ENCODE results near the gene DNAH2. TPM values are rescaled to one million over a fixed set of nuclear protein-coding genes. Genes with fewer than 3 reads are reported as not detected.

DNAH2 gene
- total RNA-seq, 2 experiments from 2014 or later = not detected

- Histone ChIP-seq H3K4me3 (ENCODE audit: low read depth, low read length, poor library complexity, severe bottlenecking) (no peak overlapping the region), H3K36me3 (ENCODE audit: insufficient read depth, low read length) (no peaks in the 10 kb centered on the region), H3K9me3 (ENCODE audit: low read length) (no peaks in the 10 kb centered on the region), H3K4me1 (ENCODE audit: insufficient read depth, low read length, poor library complexity, severe bottlenecking) (no peaks in the 10 kb centered on the region), H3K27ac (ENCODE audit: low read depth, low read length, poor library complexity, severe bottlenecking) (no peak overlapping the region), H2AFZ (ENCODE audit: low read length) (no peak overlapping the region), H4K20me1 (ENCODE audit: insufficient read depth, low read length) (no peaks in the 10 kb centered on the region), H3K4me2 (ENCODE audit: low read length) (no peak overlapping the region), H3K9me2 (ENCODE audit: insufficient read depth, low read length) (no peaks in the 10 kb centered on the region), H3K79me2 (ENCODE audit: insufficient read depth, low read depth, low read length) (no peaks in the 10 kb centered on the region)
- BruUV-seq (replicated peaks) = no TSS peak
- DNase-seq (ENCODE audit: low spot score) = no peak
- intact Hi-C loops (cut with micrococcal nuclease; ENCODE audit: unreplicated experiment) = loop anchor here (10.0 kb wide), 1 partner anchor 147 kb away; the partner anchor contains the start of gene SHBG
- ChIA-PET POLR2A (no interaction called here), CTCF (ENCODE audit: unreplicated experiment) (no interaction called here)
- TF ChIP-seq EZH2phosphoT487 (IDR thresholded peaks at IDR 0.05; ENCODE audit: borderline replicate concordance, low read depth, low read length) = no peak
- TF ChIP-seq CTCF (conservative IDR thresholded peaks at IDR 0.05; ENCODE audit: low read length) = peak; percentile 62
Observed at GRCh38 chr17:7782240-7782639, 64.7 kb downstream of the DNAH2 start.

GRCh38 chr17:7786866-7787265, 69.3 kb downstream of the DNAH2 start:
- Histone ChIP-seq H3K79me2 (ENCODE audit: insufficient read depth, low read depth, low read length) (no peaks in the 10 kb centered on the region), H3K4me1 (ENCODE audit: insufficient read depth, low read length, poor library complexity, severe bottlenecking) (no peaks in the 10 kb centered on the region), H2AFZ (ENCODE audit: low read length) (no peak overlapping the region), H3K4me3 (ENCODE audit: low read depth, low read length, poor library complexity, severe bottlenecking) (no peak overlapping the region), H3K9me3 (ENCODE audit: low read length) (no peaks in the 10 kb centered on the region), H3K4me2 (ENCODE audit: low read length) (no peak overlapping the region), H3K36me3 (ENCODE audit: insufficient read depth, low read length) (no peaks in the 10 kb centered on the region), H3K9me2 (ENCODE audit: insufficient read depth, low read length) (no peaks in the 10 kb centered on the region), H3K27ac (ENCODE audit: low read depth, low read length, poor library complexity, severe bottlenecking) (no peak overlapping the region), H4K20me1 (ENCODE audit: insufficient read depth, low read length) (no peaks in the 10 kb centered on the region)
- no peak for TF ChIP-seq CTCF (conservative IDR thresholded peaks at IDR 0.05; ENCODE audit: low read length)
- TF ChIP-seq EZH2phosphoT487 (IDR thresholded peaks at IDR 0.05; ENCODE audit: borderline replicate concordance, low read depth, low read length) = no peak
- ChIA-PET POLR2A (interaction anchor here (0.7 kb wide), 1 partner anchor 13 kb away, joined by 9 read pairs; no protein-coding TSS in a partner anchor), CTCF (ENCODE audit: unreplicated experiment) (no interaction called here)
- intact Hi-C loops (cut with micrococcal nuclease; ENCODE audit: unreplicated experiment) = loop anchor here (10.0 kb wide), 1 partner anchor 152 kb away; the partner anchor contains the start of gene SHBG
- no peak for DNase-seq (ENCODE audit: low spot score)
- BruUV-seq (replicated peaks) = no TSS peak

GRCh38 chr17:7789131-7789530, 71.6 kb downstream of the DNAH2 start:
- ChIA-PET POLR2A (no interaction called here), CTCF (ENCODE audit: unreplicated experiment) (no interaction called here)
- Histone ChIP-seq H3K4me3 (ENCODE audit: low read depth, low read length, poor library complexity, severe bottlenecking) (no peak overlapping the region), H3K4me2 (ENCODE audit: low read length) (no peak overlapping the region), H3K9me3 (ENCODE audit: low read length) (no peaks in the 10 kb centered on the region), H3K9me2 (ENCODE audit: insufficient read depth, low read length) (no peaks in the 10 kb centered on the region), H3K79me2 (ENCODE audit: insufficient read depth, low read depth, low read length) (no peaks in the 10 kb centered on the region), H3K4me1 (ENCODE audit: insufficient read depth, low read length, poor library complexity, severe bottlenecking) (no peaks in the 10 kb centered on the region), H4K20me1 (ENCODE audit: insufficient read depth, low read length) (no peaks in the 10 kb centered on the region), H3K27ac (ENCODE audit: low read depth, low read length, poor library complexity, severe bottlenecking) (no peak overlapping the region), H3K36me3 (ENCODE audit: insufficient read depth, low read length) (no peaks in the 10 kb centered on the region), H2AFZ (ENCODE audit: low read length) (no peak overlapping the region)
- BruUV-seq (replicated peaks) = no TSS peak
- DNase-seq (ENCODE audit: low spot score) = no peak
- TF ChIP-seq EZH2phosphoT487 (IDR thresholded peaks at IDR 0.05; ENCODE audit: borderline replicate concordance, low read depth, low read length) (no peak), CTCF (conservative IDR thresholded peaks at IDR 0.05; ENCODE audit: low read length) (no peak)
- intact Hi-C loops (cut with micrococcal nuclease; ENCODE audit: unreplicated experiment) = loop anchor here (10.0 kb wide), 1 partner anchor 154 kb away; the partner anchor contains the start of gene SHBG
